Sigmoid colon (tissue), 4 donors: ENCODE results near the gene TIMP1.

ENCODE experiments used
- CTCF ChIP-seq, 4 experiments: fragments of 450-650 bp in 3 of 4; fragments of 200-600 bp in 1 of 4; IDR thresholded peaks; one replicate each; pipeline ENCODE4 v1.5.1; 2016 to 2019; ENCODE audit warnings: antibody characterized with exemption in 4 of 4, mild to moderate bottlenecking in 3 of 4, moderate library complexity in 2 of 4
- POLR2AphosphoS5 ChIP-seq, 4 donors: sonication (generic); formaldehyde crosslinking; IDR thresholded peaks; one replicate each; pipeline ENCODE4 v1.6.1; 2017; ENCODE audit warnings: antibody characterized with exemption in 4 of 4

DNA sequence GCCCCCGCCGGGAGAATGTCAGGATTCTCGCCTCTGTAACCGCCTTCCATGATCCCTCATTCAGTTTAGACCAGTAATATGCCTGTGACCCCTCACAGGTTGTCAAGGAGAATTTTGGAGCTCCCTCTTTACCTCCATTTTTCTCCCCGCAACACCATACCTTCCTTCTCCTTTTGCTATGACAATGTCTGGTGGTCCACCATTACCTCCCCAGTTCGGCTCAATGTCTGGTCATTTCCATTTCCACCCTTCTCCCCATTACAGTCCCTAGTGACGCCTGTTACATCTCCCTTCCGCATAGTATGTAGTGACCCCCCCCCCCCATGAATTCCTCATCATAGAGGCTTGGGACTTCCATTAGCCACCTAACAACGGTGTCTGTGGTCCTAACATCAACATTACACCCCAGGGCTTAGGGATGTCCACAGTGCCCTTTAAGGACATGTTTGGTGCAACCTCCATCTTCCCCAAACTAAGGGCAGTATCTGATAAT lies 20.5 kb upstream of the TIMP1 start:
- no peak for TF ChIP-seq POLR2AphosphoS5 (IDR thresholded peaks at IDR 0.05)
- TF ChIP-seq CTCF (IDR thresholded peaks at IDR 0.05) = no peak
